Measurements from ENCODE around the gene RELN.

RELN gene

GRCh38 chr7:103541947-103542346 lies 447.5 kb downstream of the RELN start:
- FAIRE-seq (no peak), DNase-seq (ENCODE audit: insufficient read length, low spot score) (no peak)
- TF ChIP-seq CTCF (IDR thresholded peaks at IDR 0.05; ENCODE audit: insufficient read depth, missing control alignments) = no peak

- no peak for TF ChIP-seq CTCF (IDR thresholded peaks at IDR 0.05; ENCODE audit: insufficient read depth, missing control alignments)
- FAIRE-seq = no peak
- DNase-seq (ENCODE audit: insufficient read length, low spot score) = no peak
These were observed 448.4 kb downstream of the RELN start for GRCh38 chr7:103541026-103541425.

GRCh38 chr7:103540338-103540737 lies 449.1 kb downstream of the RELN start:
- DNase-seq (ENCODE audit: insufficient read length, low spot score) = no peak
- no peak for TF ChIP-seq CTCF (IDR thresholded peaks at IDR 0.05; ENCODE audit: insufficient read depth, missing control alignments)
- FAIRE-seq = no peak

GRCh38 chr7:103539875-103540274 lies 449.6 kb downstream of the RELN start:
- DNase-seq (ENCODE audit: insufficient read length, low spot score) = no peak
- no peak for FAIRE-seq
- no peak for TF ChIP-seq CTCF (IDR thresholded peaks at IDR 0.05; ENCODE audit: insufficient read depth, missing control alignments)

GRCh38 chr7:103538964-103539709 lies 450.3 kb downstream of the RELN start:
- no peak for DNase-seq (ENCODE audit: insufficient read length, low spot score)
- FAIRE-seq = no peak
- no peak for TF ChIP-seq CTCF (IDR thresholded peaks at IDR 0.05; ENCODE audit: insufficient read depth, missing control alignments)

- FAIRE-seq = no peak
- no peak for DNase-seq (ENCODE audit: insufficient read length, low spot score)
- no peak for TF ChIP-seq CTCF (IDR thresholded peaks at IDR 0.05; ENCODE audit: insufficient read depth, missing control alignments)
These were observed 455.7 kb downstream of the RELN start for GRCh38 chr7:103533761-103534160.

GRCh38 chr7:103532955-103533354 lies 456.5 kb downstream of the RELN start:
- no peak for TF ChIP-seq CTCF (IDR thresholded peaks at IDR 0.05; ENCODE audit: insufficient read depth, missing control alignments)
- DNase-seq (ENCODE audit: insufficient read length, low spot score) = no peak
- FAIRE-seq = no peak

All from D721Med (cell line).